Right forelimb (tissue), 1 donor: ENCODE results near the gene KRT33A.
"Not testable (repeated sequence)": the region's sequence is repeated elsewhere in the genome, so short reads cannot be mapped to it uniquely, and the experiment has no call there.

ENCODE experiments used
- DNase-seq: peaks from one replicate; pipeline ENCODE4 v3.0.0-alpha.2; 2018

The KRT33A gene

GRCh38 chr17:41360296-41360995 lies 9.8 kb upstream of the KRT33A start:
- no peak for DNase-seq

DNA sequence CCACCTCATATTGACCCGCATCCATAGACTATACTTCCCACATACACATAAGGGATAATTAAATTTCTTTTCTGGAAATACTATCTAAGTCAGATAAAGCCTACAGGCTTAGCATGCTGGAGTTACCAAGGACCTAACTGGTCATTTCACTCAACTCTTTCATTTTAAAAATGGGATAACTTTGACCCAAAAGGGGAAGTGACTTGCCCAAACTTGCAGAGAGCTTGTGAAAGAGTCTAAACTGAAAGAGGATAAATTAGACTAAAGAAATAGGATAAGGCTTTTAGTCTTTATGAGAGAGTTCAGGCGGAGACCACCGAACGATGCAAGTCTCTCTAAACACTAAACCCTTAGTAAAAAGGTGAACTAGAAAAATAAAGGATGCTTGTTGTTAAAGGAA lies 3.9 kb upstream of the KRT33A start:
- DNase-seq, result no peak

GRCh38 chr17:41352597-41353366 lies 2.2 kb upstream of the KRT33A start:
- no peak for DNase-seq

DNA sequence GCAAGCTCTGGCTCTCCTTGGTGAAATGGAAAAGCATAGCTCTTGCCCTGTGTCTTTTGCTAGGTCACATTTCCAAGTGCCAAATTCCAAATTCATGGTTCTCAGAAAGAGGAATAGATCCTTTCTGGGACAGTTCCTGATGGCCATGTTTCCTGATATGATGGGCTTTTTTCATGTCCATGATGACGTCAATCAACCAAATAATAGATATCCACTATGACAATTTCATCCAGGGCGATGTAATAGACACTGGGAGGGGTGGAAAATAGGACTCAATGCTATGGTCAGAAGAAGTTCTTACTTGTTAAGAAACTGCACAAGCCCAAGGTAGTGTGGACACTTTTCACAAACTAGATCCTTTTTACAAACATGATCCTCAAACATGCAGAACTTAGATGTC lies 549 bp upstream of the KRT33A start:
- no peak for DNase-seq

GRCh38 chr17:41347869-41348760 lies 2.5 kb downstream of the KRT33A start:
- DNase-seq, result no peak

DNA sequence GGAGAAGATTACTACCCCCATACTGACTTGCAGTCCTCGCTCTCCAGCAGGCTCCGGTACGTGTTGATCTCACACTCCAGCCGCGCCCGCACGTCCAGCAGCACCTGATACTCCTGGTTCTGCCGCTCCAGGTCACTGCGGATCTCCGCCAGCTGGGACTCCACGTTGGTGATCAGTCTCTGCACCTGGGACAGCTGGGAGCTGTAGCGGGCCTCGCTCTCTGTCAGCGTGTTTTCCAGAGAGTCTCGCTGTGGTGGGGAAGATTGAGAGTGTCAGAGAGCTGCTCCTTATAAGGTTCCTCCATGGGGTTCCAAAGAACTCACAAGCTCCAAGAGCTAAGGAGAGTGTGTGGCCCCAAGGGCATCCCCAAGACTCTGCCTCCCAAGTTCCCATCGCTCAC lies 4.2 kb downstream of the KRT33A start:
- DNase-seq, result not testable (repeated sequence)

DNA sequence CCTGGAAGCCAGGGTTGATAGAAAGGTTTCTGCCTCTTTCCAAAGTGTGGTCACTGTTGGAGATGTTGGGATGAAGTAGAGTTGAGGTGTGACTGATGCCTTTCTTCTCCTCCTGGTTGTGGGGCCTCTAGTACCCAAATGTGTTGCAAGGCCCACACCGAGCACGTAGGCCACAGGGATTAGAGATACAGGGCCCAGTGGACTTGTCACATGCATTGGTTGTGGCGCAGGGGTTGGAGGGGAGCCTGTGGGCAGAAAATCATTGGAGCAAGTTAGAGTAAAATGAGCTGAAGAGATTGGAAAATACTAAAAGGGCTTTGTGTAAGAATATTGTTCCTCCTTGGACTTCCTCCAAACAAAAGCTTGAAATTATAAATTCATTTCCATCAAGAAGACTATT lies 4.6 kb downstream of the KRT33A start:
- no peak for DNase-seq

DNA sequence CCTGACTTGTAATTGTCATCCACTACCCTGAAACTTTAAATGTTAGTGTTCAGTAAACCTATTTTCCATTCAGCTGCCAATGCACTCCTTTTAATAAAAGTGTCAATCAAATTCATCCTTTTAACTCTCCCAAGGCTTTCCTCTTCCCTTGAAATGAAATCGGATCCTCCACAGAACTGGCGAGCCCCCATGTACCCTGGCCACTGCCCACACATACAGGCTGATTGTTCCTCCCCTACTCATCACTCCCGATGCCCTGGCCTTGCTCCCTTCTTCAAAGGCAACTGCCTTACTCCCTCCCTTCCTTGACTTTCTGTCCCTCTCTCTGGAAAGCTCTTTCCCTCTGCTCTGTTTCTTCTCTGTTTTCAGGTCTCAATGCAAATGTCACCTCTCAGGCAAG lies 7.6 kb downstream of the KRT33A start:
- no peak for DNase-seq

- DNase-seq, result no peak
These were observed 9.4 kb downstream of the KRT33A start for GRCh38 chr17:41340934-41341861.

DNA sequence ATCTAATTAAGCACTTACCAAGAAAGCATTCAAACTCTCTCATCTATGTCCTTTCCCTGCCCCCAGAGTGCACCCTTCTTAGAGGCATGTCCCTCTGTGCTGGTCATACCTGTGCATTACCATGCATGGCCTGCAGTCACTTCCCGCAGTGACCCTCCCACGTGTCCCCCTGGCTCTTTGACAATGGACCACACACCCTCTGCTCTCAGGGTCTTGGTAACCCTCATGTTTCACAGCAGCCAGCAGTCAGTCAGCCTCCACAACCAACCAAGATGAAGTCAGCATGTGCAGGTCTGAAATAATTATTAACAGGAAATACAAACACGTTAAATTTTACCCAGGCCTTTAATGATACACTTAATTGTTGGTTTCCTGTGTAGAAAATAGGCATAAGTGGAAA lies 10.1 kb downstream of the KRT33A start:
- DNase-seq, result no peak

DNA sequence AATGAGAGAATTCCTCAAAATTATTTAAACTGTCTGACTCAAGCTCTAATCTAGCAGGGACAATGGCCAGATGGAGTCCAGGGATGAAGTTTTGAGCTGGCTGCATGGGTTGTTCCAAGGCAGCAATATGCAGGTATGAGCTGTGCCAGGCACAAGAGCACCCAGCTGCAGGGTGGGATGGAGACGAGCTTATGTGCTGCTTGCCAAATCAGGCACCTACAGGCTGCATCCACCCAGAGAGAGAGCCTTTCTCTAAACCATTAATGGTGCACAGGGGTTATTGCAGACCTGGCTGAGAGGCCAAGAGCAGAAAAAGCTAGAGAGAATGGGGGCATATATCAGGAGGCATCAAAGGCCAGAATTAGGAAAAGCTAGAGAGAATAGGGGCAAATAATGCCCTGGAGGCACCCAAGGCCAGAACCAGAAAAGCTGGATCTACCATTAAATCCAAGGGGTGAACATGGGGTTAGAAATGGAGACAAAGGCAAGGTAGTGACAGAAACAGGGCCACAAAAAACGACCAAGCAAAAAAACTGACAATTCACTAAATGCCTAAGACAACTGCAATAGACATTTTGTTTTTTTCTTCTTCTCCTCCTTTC lies 11.0 kb downstream of the KRT33A start:
- no peak for DNase-seq

DNA sequence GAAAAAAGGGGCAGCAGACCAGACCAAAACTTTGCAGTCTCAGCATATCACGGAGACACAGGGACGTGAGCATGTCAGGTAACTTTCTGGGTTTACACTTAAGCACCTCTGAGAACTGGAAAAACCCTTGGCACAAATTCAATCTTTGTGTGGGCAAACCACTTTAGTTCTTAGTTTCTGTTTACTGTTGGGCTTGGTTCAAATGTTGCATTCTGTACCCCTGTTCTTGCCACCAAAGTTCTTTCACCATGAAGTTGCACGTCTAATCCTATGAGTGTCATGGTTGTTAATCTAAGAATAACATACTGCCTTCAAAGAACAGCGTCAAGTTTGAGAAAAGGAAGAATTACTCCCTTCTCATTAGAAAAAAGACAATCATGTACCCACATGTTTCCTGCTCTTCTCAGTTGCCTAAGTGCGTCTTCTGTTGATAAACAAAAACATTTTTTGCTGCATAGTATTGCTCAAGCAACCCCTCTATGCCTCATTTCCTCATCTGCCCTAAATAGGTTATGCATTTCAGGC lies 11.6 kb downstream of the KRT33A start:
- no peak for DNase-seq

GRCh38 chr17:41335747-41336146 lies 14.9 kb downstream of the KRT33A start:
- no peak for DNase-seq

DNA sequence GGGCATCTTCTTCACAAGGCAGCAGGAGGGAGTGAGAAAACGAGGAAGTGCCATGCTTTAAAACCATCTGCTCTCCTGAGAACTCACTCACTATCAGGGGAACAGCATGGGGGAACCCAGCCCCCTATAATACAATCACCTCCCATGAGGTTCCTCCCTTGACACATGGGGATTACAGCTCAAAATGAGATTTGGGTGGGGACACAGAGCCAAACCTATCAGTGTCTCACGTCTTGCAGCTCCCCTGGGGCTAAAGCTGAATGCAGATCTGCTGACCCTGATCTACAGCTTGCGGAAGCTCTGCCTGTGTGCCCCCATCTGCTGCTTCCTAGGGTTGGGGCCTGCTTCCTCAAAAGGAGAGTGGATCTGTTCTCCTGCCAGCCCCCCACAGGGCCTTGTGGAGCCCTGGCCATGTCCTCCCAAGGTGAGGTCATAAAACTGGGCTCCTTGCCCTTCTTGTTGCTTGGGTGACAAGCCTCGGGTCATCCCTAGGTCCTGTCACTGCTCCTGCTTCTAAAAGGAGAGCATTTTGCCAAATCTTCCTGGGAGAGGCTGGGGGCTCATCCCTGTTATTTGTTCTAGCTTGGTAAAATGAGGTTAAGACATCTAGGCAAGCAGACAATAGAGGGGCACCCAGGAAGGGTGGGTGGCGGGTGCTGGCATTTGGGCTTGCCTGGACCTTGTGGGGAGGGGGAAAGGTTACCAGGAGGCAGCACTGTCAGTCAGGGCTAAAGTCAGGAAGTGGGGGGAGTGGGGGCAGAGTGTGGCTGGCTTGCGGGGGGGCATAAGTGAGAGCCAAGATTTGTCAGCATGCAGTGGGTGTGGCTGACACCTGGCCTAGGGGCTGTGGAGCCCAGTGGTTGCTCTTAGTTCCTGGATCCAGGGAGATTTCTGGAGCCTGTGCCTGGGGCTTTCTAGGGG lies 16.0 kb downstream of the KRT33A start:
- no peak for DNase-seq

DNA sequence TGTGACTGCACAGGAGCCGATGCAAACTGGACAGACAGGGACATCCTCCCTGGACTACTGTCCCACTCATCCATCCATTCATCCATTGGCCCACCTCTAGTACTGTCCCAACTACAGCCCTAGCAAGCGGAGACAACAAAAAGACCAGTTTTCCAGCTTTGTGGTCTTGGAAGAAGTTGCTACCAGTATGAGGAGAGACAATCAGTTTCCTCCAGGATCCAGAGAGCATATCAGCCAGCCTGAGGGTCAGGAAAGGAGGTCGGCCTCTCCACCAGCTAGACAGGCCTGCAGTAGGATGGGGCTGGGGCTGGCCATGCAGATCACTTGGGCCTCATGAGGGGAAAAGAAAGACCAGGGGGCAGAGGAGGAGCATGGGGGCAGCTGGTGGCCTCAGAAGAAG lies 16.8 kb downstream of the KRT33A start:
- no peak for DNase-seq

GRCh38 chr17:41333098-41333497 lies 17.5 kb downstream of the KRT33A start:
- no peak for DNase-seq

DNA sequence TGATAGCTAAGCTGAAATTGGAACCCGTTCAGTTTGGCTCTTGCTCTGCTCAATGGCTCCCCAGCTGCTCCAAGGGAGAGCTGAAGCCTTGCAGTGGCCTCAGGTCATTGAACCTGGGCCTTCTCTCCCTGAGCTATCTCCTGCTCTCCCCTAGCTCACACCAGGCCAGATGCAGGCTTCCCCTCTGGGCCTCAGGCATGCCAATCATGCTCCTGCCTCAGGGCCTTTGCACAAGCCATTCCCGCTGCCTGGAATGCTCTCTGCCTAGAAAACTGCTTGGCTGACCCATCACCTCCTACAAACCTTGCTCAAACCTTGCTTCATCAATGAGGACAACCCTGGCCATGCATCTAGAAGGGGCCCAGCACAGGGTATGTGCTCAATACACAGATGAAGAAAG lies 18.4 kb downstream of the KRT33A start:
- DNase-seq, result no peak

- no peak for DNase-seq
These were observed 19.0 kb downstream of the KRT33A start for GRCh38 chr17:41331606-41332005.

GRCh38 chr17:41329279-41329948 lies 21.2 kb downstream of the KRT33A start:
- DNase-seq, result no peak

GRCh38 chr17:41328207-41328606 lies 22.4 kb downstream of the KRT33A start:
- DNase-seq, result no peak
